A673 (cell line): Measurements from ENCODE around the gene ADAMTS7.
"Not testable (repeated sequence)": the region's sequence is repeated elsewhere in the genome, so short reads cannot be mapped to it uniquely, and the experiment has no call there.

Source experiments
- EZH2 ChIP-seq: fragments of 200-600 bp; sonication (generic); IDR thresholded peaks from 2 replicates; pipeline ENCODE4 v1.6.1; 2017; ENCODE audit warnings: borderline replicate concordance, low read depth, mild to moderate bottlenecking, mixed read lengths, antibody characterized with exemption, low read length; ENCODE audit not compliant: poor library complexity, severe bottlenecking
- TF ChIP-seq, protein P1 (sequence below): fragments of 300-800, 200-600 bp; sonication (generic); conservative IDR thresholded peaks from 2 replicates; pipeline ENCODE4 v1.5.1; 2017; ENCODE audit warnings: low read depth, mild to moderate bottlenecking, antibody characterized with exemption, low read length, moderate library complexity, mixed read lengths

DNA sequence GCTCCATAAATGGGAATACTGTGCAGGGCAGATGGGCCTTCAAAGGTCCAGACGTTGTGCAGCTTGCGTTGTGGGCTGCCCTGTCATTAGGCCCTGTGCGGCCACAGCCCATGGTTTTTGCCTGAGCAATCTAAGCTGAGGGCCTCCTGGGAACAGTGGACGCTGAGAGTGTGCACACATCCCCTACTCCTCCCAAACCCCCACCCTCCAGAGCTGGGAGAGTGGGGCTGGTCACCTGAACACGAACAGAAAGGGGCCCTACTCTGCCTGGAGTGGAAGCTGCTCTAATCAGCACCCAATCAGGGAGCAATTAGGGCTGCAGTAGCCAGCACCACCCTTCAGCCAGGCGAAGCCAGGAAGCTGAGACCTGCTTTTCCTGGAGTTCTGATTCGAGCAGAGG is 12.2 kb downstream of the ADAMTS7 start:
- TF ChIP-seq, protein P1, sequence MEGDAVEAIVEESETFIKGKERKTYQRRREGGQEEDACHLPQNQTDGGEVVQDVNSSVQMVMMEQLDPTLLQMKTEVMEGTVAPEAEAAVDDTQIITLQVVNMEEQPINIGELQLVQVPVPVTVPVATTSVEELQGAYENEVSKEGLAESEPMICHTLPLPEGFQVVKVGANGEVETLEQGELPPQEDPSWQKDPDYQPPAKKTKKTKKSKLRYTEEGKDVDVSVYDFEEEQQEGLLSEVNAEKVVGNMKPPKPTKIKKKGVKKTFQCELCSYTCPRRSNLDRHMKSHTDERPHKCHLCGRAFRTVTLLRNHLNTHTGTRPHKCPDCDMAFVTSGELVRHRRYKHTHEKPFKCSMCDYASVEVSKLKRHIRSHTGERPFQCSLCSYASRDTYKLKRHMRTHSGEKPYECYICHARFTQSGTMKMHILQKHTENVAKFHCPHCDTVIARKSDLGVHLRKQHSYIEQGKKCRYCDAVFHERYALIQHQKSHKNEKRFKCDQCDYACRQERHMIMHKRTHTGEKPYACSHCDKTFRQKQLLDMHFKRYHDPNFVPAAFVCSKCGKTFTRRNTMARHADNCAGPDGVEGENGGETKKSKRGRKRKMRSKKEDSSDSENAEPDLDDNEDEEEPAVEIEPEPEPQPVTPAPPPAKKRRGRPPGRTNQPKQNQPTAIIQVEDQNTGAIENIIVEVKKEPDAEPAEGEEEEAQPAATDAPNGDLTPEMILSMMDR, result not testable (repeated sequence)
- not testable (repeated sequence) for TF ChIP-seq EZH2
